ENCODE data around the gene GYPC. TPM values are rescaled to one million over a fixed set of nuclear protein-coding genes. Genes with fewer than 3 reads are reported as not detected.

Gene GYPC
- total RNA-seq, 2 experiments from 2014 or later: 148 to 157 TPM

GRCh38 chr2:126658319-126658904, 2.5 kb downstream of the GYPC start:
- Histone ChIP-seq H3K9me3 (ENCODE audit: control insufficient read depth in 1 of 2, insufficient read depth in 1 of 2, low read length in 2 of 2) (no peaks in the 10 kb centered on the region), H3K27ac (ENCODE audit: low read depth in 1 of 2, low read length in 2 of 2) (peak overlapping the region; percentile 80 to 81), H3K36me3 (ENCODE audit: insufficient read depth, low read length) (peaks cover 6% of the 10 kb centered on the region), H3K4me1 (ENCODE audit: insufficient read depth, low read length) (peaks cover 72% of the 10 kb centered on the region), H3K27me3 (ENCODE audit: control insufficient read depth in 1 of 2, insufficient read depth in 2 of 2, low read length in 2 of 2) (no peaks in the 10 kb centered on the region), H3K4me3 (ENCODE audit: low read length) (peak overlapping the region; percentile 86)
- Mint-ChIP-seq H3K9me3 (no peaks in the 10 kb centered on the region), H3K4me1 (ENCODE audit: low read depth) (peaks cover 84% of the 10 kb centered on the region), H3K4me3 (peak overlapping the region; percentile 100), H3K27me3 (no peaks in the 10 kb centered on the region), H3K36me3 (ENCODE audit: low read depth) (peaks cover 44% of the 10 kb centered on the region), H3K27ac (peak overlapping the region; percentile 98)
- CTCF ChIA-PET: no interaction called here
- POLR2A ChIA-PET: interaction anchor here (0.9 to 1.5 kb wide), 5 partner anchors 21 to 130 kb away, joined by 3 to 16 read pairs (median 4); no protein-coding TSS in a partner anchor
- ATAC-seq (ENCODE audit: poor library complexity): no peak
- intact Hi-C loops (cut with DNase I, micrococcal nuclease): loop anchor here (5.0 to 10.0 kb wide), 5 partner anchors 119 to 1666 kb away; no protein-coding TSS in a partner anchor
- peak in 3 of 14 experiments; percentile 7 to 38 (median 25) for DNase-seq
- no peak for TF ChIP-seq CTCF (IDR thresholded peaks at IDR 0.05)

- Histone ChIP-seq H3K27ac (ENCODE audit: low read depth in 1 of 2, low read length in 2 of 2) (peak overlapping the region; percentile 80 to 81), H3K36me3 (ENCODE audit: insufficient read depth, low read length) (peaks cover 6% of the 10 kb centered on the region), H3K4me3 (ENCODE audit: low read length) (peak overlapping the region; percentile 86), H3K27me3 (ENCODE audit: control insufficient read depth in 1 of 2, insufficient read depth in 2 of 2, low read length in 2 of 2) (no peaks in the 10 kb centered on the region), H3K4me1 (ENCODE audit: insufficient read depth, low read length) (peaks cover 79% of the 10 kb centered on the region), H3K9me3 (ENCODE audit: control insufficient read depth in 1 of 2, insufficient read depth in 1 of 2, low read length in 2 of 2) (no peaks in the 10 kb centered on the region)
- DNase-seq (peak in 10 of 14 experiments; percentile 28 to 89 (median 58)), ATAC-seq (ENCODE audit: poor library complexity) (no peak)
- CTCF ChIA-PET: interaction anchor here (1.0 kb wide), 1 partner anchor 131 kb away, joined by 3 read pairs; no protein-coding TSS in a partner anchor
- Mint-ChIP-seq H3K36me3 (ENCODE audit: low read depth) (peaks cover 50% of the 10 kb centered on the region), H3K9me3 (no peaks in the 10 kb centered on the region), H3K27me3 (no peaks in the 10 kb centered on the region), H3K4me3 (peak overlapping the region; percentile 70), H3K27ac (peak overlapping the region; percentile 98), H3K4me1 (ENCODE audit: low read depth) (peaks cover 85% of the 10 kb centered on the region)
- POLR2A ChIA-PET: no interaction called here
- no peak for TF ChIP-seq CTCF (IDR thresholded peaks at IDR 0.05)
- intact Hi-C loops (cut with DNase I, micrococcal nuclease): loop anchor here (5.0 to 10.0 kb wide), 5 partner anchors 118 to 1666 kb away; no protein-coding TSS in a partner anchor
Observed at GRCh38 chr2:126658905-126659561, 3.1 kb downstream of the GYPC start.

GRCh38 chr2:126659562-126660467, 3.9 kb downstream of the GYPC start:
- Histone ChIP-seq H3K36me3 (ENCODE audit: insufficient read depth, low read length) (peaks cover 6% of the 10 kb centered on the region), H3K9me3 (ENCODE audit: control insufficient read depth in 1 of 2, insufficient read depth in 1 of 2, low read length in 2 of 2) (no peaks in the 10 kb centered on the region), H3K4me3 (ENCODE audit: low read length) (peak overlapping the region; percentile 86), H3K4me1 (ENCODE audit: insufficient read depth, low read length) (peaks cover 86% of the 10 kb centered on the region), H3K27ac (ENCODE audit: low read depth in 1 of 2, low read length in 2 of 2) (peak overlapping the region; percentile 80 to 81), H3K27me3 (ENCODE audit: control insufficient read depth in 1 of 2, insufficient read depth in 2 of 2, low read length in 2 of 2) (no peaks in the 10 kb centered on the region)
- H3K4me3 Mint-ChIP-seq: peak overlapping the region; percentile 70
- H3K9me3 Mint-ChIP-seq: no peaks in the 10 kb centered on the region
- POLR2A ChIA-PET: interaction anchor here (1.4 kb wide), 1 partner anchor 103 kb away, joined by 5 read pairs; no protein-coding TSS in a partner anchor
- no peak for ATAC-seq (ENCODE audit: poor library complexity)
- no peaks in the 10 kb centered on the region for H3K27me3 Mint-ChIP-seq
- intact Hi-C loops (cut with DNase I, micrococcal nuclease): loop anchor here (5.0 to 10.0 kb wide), 5 partner anchors 117 to 1665 kb away; no protein-coding TSS in a partner anchor
- H3K27ac Mint-ChIP-seq: peak overlapping the region; percentile 98
- peaks cover 55% of the 10 kb centered on the region for H3K36me3 Mint-ChIP-seq (ENCODE audit: low read depth)
- CTCF ChIA-PET: interaction anchor here (0.7 to 1.0 kb wide), 2 partner anchors 24 to 132 kb away, joined by 3 read pairs; no protein-coding TSS in a partner anchor
- TF ChIP-seq CTCF (IDR thresholded peaks at IDR 0.05): no peak
- peaks cover 90% of the 10 kb centered on the region for H3K4me1 Mint-ChIP-seq (ENCODE audit: low read depth)
- DNase-seq: peak in 2 of 14 experiments; percentile 40 to 45

Measured in CD4-positive, alpha-beta T cell (primary cell).